Measurements from ENCODE around the gene SMG5.

SMG5 gene

DNA sequence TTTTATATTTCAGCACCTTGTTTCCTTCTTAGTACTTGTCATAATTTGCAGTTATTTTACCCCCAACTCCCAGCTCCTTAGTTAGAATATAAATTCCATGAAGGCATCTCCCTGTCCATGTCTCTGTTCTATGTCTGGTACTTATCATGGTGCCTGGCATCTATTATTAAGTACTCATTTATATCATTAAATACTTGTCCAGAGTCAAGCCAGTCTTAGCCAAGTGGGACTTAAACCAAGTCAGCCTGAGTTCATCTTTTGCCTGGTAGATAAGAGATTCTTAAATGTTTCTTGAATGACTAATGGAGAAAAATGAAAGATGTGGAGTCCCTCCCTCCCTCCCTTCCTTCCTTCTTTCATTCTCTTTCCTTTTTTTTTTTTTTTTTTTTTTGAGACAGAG, 79.3 kb downstream of the SMG5 start:
- DNase-seq = no peak

DNA sequence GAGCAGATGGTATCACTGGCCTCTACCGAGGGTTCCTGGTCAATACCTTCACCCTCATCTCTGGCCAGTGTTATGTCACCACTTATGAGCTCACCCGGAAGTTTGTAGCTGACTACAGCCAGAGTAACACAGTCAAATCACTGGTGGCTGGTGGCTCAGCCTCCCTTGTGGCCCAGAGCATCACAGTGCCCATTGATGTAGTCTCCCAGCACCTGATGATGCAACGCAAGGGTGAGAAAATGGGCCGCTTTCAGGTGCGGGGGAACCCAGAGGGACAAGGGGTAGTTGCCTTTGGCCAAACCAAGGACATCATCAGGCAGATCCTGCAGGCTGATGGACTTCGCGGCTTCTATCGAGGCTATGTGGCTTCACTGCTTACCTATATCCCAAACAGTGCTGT, 82.6 kb downstream of the SMG5 start:
- DNase-seq = no peak

Data from stimulated activated CD4-positive, alpha-beta T cell treated with anti-CD3 and anti-CD28 coated beads, Interleukin-12 subunit alpha, Interleukin-12 subunit beta, amount 100 ng/mL, for 4 hours (primary cell).